BLaER1 treated with 17β-estradiol and CSF1 and Interleukin-3, amounts not matched to agents 10 nM and 100 nM (cell line): Measurements from ENCODE around the gene TTC28.

Experiments
- H3K27ac ChIP-seq, 11 experiments: shearing (Covaris generic); formaldehyde crosslinking; 2 replicates each; pipeline ENCODE4 v1.8.1; 2022
- H3K27me3 ChIP-seq, 11 experiments: shearing (Covaris generic); formaldehyde crosslinking; 2 replicates each; pipeline ENCODE4 v1.8.1; 2022
- H3K36me3 ChIP-seq, 11 experiments: shearing (Covaris generic); formaldehyde crosslinking; 2 replicates each; pipeline ENCODE4 v1.8.1; 2022
- H3K4me1 ChIP-seq, 10 experiments: shearing (Covaris generic); formaldehyde crosslinking; 2 replicates each; pipeline ENCODE4 v1.8.1; 2022
- H3K4me2 ChIP-seq, 11 experiments: shearing (Covaris generic); formaldehyde crosslinking; 2 replicates each; pipeline ENCODE4 v1.8.1; 2022
- H3K4me3 ChIP-seq, 10 experiments: shearing (Covaris generic); formaldehyde crosslinking; 2 replicates each; pipeline ENCODE4 v1.8.1; 2022
- H3K9ac ChIP-seq, 11 experiments: shearing (Covaris generic); formaldehyde crosslinking; 2 replicates each; pipeline ENCODE4 v1.8.1; 2022
- H3K9me3 ChIP-seq, 11 experiments: shearing (Covaris generic); formaldehyde crosslinking; replicated peaks in 1 of 11; 2 replicates each; pipeline ENCODE4 v1.8.1; 2022
- H4K20me1 ChIP-seq, 11 experiments: shearing (Covaris generic); formaldehyde crosslinking; 2 replicates each; pipeline ENCODE4 v1.8.1; 2022
- Cebpa-rat ChIP-seq, 11 experiments: shearing (Covaris generic); IDR thresholded peaks; 2 replicates each; pipeline ENCODE4 v1.8.1; 2022

The TTC28 gene

DNA sequence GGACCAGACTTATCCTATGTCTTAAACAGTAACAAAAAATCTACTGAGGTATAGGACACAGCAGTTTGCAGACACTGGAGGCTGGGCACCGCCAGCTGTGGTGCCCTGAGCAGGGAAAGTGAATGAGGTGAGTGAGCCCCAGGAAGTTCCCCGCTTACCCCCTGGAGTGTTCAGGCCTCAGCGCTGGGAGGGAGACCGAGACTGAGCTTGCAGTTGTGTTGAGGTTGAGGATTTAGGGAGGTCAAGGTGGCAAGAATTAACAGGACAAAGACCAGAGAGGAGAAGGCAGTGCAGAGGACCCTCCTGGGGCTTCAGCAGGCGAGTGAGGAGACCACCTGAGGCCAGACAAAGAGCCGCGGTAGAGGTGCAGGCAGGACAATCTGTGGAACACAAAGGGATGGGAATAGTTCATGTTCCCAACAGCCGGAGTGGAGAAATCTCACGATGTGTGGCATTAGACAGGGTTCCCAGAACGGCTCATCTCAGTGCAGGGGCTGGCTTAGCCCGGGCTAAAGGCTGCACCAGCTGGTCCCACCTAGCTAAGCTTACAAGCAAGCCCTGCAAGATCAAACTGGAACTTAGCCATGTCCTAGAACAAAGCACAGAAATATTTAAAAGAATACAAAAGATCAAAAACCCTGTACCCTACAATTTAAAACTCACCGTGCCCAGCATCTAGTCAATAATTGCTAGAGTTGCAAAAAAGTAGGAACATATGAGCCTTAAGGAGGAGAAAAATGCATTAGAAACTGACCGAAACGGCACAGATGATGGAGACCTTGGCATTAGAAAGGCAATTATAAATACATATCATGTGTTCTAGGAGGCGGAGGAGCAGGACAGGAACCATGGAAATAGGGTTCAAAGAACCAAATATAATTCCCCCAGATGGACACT is 713.2 kb downstream of the TTC28 start:
- H3K4me3 ChIP-seq, result no peak overlapping the region
- H3K36me3 ChIP-seq, result no peaks in the 10 kb centered on the region
- no peaks in the 10 kb centered on the region for H4K20me1 ChIP-seq
- no peak overlapping the region for H3K9ac ChIP-seq
- H3K27me3 ChIP-seq, result no peaks in the 10 kb centered on the region
- TF ChIP-seq Cebpa-rat (IDR thresholded peaks at IDR 0.05), result no peak
- peaks cover 0 to 16% (median 0%) of the 10 kb centered on the region in 11 experiments; a peak in 6 of 22 replicates for H3K9me3 ChIP-seq
- no peak overlapping the region for H3K4me2 ChIP-seq
- H3K4me1 ChIP-seq, result no peaks in the 10 kb centered on the region
- H3K27ac ChIP-seq, result no peak overlapping the region

DNA sequence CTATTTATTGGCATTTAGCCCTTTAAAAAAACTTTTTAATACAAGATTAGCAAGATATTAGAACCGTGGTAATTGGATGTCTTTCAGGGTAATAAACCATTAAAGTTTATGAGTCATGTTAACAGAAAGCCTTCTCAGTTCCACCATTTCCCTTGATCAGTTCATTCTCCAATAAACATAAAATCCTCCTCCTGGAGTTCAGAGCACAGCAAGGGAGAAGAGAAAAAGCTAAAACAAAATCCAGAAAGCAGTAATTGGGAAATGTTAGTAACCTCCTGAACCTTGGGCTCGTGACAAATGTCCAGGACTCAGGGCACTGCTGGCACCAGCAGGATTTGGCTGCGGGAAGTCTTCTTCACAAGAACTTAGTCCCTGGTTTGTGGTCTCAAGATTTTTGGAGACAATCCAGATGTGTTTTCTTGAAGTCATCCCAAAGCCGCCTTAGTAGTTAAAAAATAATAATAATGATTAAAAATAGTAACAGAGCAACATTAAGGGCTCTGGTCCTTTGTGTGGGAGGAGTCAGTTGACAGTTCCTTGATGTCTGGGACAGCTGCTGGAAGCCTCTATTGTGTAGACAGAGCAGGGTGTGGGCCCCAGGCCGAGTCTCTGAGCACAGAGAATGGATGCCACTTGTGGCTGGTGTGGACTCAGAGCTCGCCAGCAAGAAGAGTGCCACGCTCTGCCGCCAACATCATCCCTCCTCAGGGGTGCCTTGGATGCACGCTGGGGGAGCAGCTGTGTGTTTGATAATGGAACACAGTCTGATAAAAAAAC is 717.2 kb downstream of the TTC28 start:
- H3K4me1 ChIP-seq, result no peaks in the 10 kb centered on the region
- H3K27ac ChIP-seq, result no peak overlapping the region
- no peaks in the 10 kb centered on the region for H4K20me1 ChIP-seq
- no peak for TF ChIP-seq Cebpa-rat (IDR thresholded peaks at IDR 0.05)
- H3K4me2 ChIP-seq, result no peak overlapping the region
- no peaks in the 10 kb centered on the region for H3K36me3 ChIP-seq
- peaks cover 0 to 3% (median 0%) of the 10 kb centered on the region in 11 experiments; a peak in 6 of 22 replicates for H3K9me3 ChIP-seq
- H3K9ac ChIP-seq, result no peak overlapping the region
- no peak overlapping the region for H3K4me3 ChIP-seq
- H3K27me3 ChIP-seq, result no peaks in the 10 kb centered on the region

DNA sequence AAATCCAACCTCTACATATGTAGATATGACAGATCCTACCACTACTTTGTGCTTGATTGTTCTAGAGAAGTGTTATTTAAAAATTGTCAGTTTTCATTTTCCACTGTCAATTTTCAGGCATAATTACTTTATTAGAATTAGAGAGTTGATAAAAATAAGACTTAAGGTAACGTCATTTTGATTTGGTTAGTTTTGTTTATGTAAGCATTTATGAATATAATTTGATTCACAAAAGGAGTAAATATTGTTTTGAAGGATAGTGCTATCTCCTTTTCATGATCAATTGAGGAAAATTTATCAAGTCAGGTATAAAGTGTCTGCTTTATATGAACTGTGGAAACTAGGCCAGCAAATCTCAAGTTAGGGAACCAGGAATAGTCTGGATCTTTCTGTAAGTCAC is 718.0 kb downstream of the TTC28 start:
- Histone ChIP-seq H3K9ac (no peak overlapping the region), H3K9me3 (peaks cover 1 to 10% (median 1%) of the 10 kb centered on the region in 11 experiments; a peak in 18 of 22 replicates), H3K4me3 (no peak overlapping the region), H3K4me2 (no peak overlapping the region), H3K4me1 (no peaks in the 10 kb centered on the region), H3K27ac (no peak overlapping the region), H3K27me3 (no peaks in the 10 kb centered on the region), H4K20me1 (no peaks in the 10 kb centered on the region), H3K36me3 (no peaks in the 10 kb centered on the region)
- TF ChIP-seq Cebpa-rat (IDR thresholded peaks at IDR 0.05), result no peak

DNA sequence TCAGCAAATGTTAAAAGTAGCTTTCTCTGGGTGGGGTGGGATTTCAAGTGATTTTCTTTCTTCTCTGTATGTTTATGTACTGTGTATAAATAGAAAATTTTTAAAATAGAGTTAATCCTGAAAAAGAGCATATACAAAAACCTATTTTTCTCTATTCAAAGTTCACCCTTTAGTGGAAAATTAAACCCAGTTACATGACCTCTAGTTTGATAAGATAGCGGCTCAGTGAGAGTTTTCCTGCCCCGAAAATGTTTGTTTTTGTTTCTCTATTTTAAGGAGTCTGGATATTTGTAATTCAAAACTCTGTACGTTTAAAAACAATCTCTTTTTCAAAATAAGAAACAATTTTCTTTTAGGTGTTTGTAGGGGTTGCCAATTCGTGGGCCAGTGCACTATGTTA is 718.5 kb downstream of the TTC28 start:
- H3K9ac ChIP-seq, result no peak overlapping the region

DNA sequence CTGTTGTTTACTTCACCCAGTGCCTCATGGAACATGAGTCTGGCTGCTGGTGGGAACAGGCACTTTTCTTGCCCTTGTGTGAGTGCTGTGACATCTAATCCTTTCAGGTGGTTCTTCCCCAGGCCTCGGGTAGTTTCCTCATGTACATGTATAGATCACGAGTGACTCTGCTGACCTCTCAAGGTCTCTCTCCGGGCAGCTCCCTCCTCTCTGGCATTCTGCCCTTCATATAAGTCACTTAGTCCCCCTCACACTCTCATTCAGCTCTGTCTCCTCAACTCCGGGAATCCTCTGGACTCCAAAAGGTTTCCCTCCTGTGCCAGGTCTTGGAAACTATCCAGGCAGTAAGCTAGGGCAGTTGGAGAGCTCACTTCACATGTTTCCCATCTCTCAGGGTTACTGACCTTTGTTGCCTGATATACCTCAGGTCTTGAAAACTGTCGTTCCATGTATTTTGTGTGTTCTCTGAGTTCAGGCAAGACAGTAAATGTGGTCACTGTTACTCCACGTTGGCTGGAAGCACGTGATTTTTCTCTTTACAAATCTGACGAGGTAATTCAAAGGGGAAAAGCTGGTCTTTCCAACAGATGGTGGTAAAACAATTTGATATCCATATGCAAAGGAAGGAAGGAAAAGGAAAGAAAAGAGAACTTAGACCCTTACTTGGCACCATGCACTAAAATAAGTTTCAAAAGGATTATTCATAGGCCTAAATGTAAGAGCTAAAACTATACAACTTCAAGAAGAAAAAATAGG is 720.1 kb downstream of the TTC28 start:
- Histone ChIP-seq H3K27ac (no peak overlapping the region), H3K4me2 (no peak overlapping the region), H4K20me1 (no peaks in the 10 kb centered on the region), H3K36me3 (no peaks in the 10 kb centered on the region), H3K4me3 (no peak overlapping the region), H3K27me3 (no peaks in the 10 kb centered on the region), H3K4me1 (no peaks in the 10 kb centered on the region), H3K9ac (no peak overlapping the region), H3K9me3 (peaks cover 4 to 16% (median 7%) of the 10 kb centered on the region in 11 experiments; a peak in 18 of 22 replicates)
- no peak for TF ChIP-seq Cebpa-rat (IDR thresholded peaks at IDR 0.05)

More for the DNA sequence above, 718.5 kb downstream of the TTC28 start:
- no peak for TF ChIP-seq Cebpa-rat (IDR thresholded peaks at IDR 0.05)
- no peak overlapping the region for H3K27ac ChIP-seq
- no peaks in the 10 kb centered on the region for H3K4me1 ChIP-seq
- no peak overlapping the region for H3K4me3 ChIP-seq
- peaks cover 4 to 15% (median 6%) of the 10 kb centered on the region in 11 experiments; a peak in 18 of 22 replicates for H3K9me3 ChIP-seq
- no peaks in the 10 kb centered on the region for H3K36me3 ChIP-seq
- no peaks in the 10 kb centered on the region for H3K27me3 ChIP-seq
- H4K20me1 ChIP-seq, result no peaks in the 10 kb centered on the region
- no peak overlapping the region for H3K4me2 ChIP-seq

DNA sequence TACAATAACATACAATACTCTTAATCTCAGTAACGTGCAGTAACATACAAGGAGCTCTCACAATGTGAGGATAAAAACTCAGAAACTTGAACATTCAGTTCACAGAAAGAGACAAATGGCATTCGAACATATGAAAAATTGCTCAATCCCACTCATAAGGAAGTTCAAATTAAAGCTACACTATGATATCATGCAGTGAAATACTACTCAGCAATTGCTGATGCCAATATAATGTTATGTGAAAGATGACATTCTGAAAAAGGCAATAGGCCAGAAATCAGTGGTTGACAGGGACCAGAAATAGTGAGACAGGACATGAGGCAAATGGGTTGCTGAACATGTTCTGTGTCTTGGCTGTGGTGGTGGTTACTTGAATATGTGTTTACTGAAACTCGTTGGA is 726.9 kb downstream of the TTC28 start:
- Histone ChIP-seq H3K27ac (no peak overlapping the region), H3K4me1 (peaks cover 0 to 20% (median 0%) of the 10 kb centered on the region in 10 experiments; a peak in 5 of 20 replicates), H3K9ac (no peak overlapping the region), H4K20me1 (no peaks in the 10 kb centered on the region), H3K4me3 (no peak overlapping the region), H3K4me2 (peak overlapping the region in 3 of 11 experiments; percentile 32 to 46 (median 39); a peak in 4 of 22 replicates), H3K27me3 (no peaks in the 10 kb centered on the region), H3K36me3 (no peaks in the 10 kb centered on the region), H3K9me3 (peaks cover 4 to 15% (median 7%) of the 10 kb centered on the region in 11 experiments; a peak in 18 of 22 replicates)
- no peak for TF ChIP-seq Cebpa-rat (IDR thresholded peaks at IDR 0.05)

DNA sequence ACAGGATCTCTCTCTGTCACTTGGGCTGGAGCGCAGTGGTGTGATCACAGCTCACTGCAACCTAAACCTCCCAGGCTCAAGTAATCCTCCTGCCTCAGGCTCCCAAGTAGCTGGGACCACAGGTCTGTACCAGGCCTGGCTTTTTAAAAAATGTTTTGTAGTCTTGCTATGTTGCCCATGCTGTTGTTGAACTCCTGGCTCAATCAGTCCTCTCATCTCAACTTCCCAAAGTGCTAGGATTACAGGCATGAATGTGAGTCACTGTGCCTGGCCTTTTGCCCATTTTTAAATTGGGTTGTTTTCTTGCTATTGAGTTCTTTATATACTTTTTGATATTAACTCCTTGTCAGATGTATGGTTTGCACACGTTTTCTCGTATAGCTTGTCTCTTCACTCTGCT is 727.5 kb downstream of the TTC28 start:
- H3K4me3 ChIP-seq, result no peak overlapping the region
- no peak overlapping the region for H3K9ac ChIP-seq
- no peaks in the 10 kb centered on the region for H3K36me3 ChIP-seq
- H3K9me3 ChIP-seq, result peaks cover 4 to 10% (median 7%) of the 10 kb centered on the region in 11 experiments; a peak in 17 of 22 replicates
- no peak for TF ChIP-seq Cebpa-rat (IDR thresholded peaks at IDR 0.05)
- H3K27me3 ChIP-seq, result no peaks in the 10 kb centered on the region
- H3K4me2 ChIP-seq, result peak overlapping the region in 3 of 11 experiments; percentile 32 to 46 (median 39); a peak in 6 of 22 replicates
- peaks cover 0 to 20% (median 0%) of the 10 kb centered on the region in 10 experiments; a peak in 5 of 20 replicates for H3K4me1 ChIP-seq
- H3K27ac ChIP-seq, result no peak overlapping the region
- H4K20me1 ChIP-seq, result no peaks in the 10 kb centered on the region

DNA sequence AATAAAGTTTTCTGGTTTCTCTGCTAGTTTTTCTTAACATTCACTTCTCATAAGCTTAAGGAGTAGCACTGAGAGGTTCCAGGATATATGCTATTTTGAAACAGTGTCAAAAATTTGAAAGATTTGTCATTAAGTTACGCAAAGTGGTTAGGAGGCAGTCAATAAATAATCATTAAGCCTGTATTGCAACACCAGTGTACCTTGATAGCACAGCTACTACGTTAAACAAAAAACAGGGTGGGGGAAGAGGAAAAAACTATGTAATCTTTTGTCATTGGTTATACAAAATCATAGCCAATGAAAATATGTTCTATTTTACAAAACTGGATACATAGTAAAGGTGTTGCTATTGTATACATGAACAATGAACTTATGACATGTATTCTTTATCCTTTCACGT is 730.2 kb downstream of the TTC28 start:
- peaks cover 0 to 20% (median 0%) of the 10 kb centered on the region in 10 experiments; a peak in 6 of 20 replicates for H3K4me1 ChIP-seq
- no peak for TF ChIP-seq Cebpa-rat (IDR thresholded peaks at IDR 0.05)
- H3K27me3 ChIP-seq, result no peaks in the 10 kb centered on the region
- H3K27ac ChIP-seq, result no peak overlapping the region
- H3K4me2 ChIP-seq, result no peak overlapping the region
- no peaks in the 10 kb centered on the region for H4K20me1 ChIP-seq
- H3K9me3 ChIP-seq, result no peaks in the 10 kb centered on the region
- H3K36me3 ChIP-seq, result no peaks in the 10 kb centered on the region
- no peak overlapping the region for H3K9ac ChIP-seq
- H3K4me3 ChIP-seq, result no peak overlapping the region
